Mesenchymal stem cell (in vitro differentiated cells and primary cell): Measurements from ENCODE around the gene MUC5AC.

Experiments
- DNase-seq: peaks from one replicate; pipeline ENCODE4 v3.0.0-alpha.2; 2013
- H2AFZ ChIP-seq: one replicate; pipeline ENCODE4 v1.6.1; 2013; ENCODE audit warnings: low read depth, mild to moderate bottlenecking, control low read depth, inconsistent platforms, low read length, moderate library complexity
- H2AK5ac ChIP-seq: 2 replicates; pipeline ENCODE4 v1.6.1; 2013; ENCODE audit warnings: low read length, moderate library complexity, mild to moderate bottlenecking, inconsistent platforms; ENCODE audit not compliant: severe bottlenecking
- H2BK120ac ChIP-seq: one replicate; pipeline ENCODE4 v1.6.1; 2013; ENCODE audit warnings: low read depth, mild to moderate bottlenecking, inconsistent platforms, low read length, moderate library complexity
- H2BK12ac ChIP-seq, 2 experiments: one replicate each; pipeline ENCODE4 v1.6.1; 2013; ENCODE audit warnings: inconsistent platforms in 2 of 2, low read length in 2 of 2, mild to moderate bottlenecking in 2 of 2, moderate library complexity in 2 of 2, control low read depth in 1 of 2
- H2BK15ac ChIP-seq: one replicate; pipeline ENCODE4 v1.6.1; 2013; ENCODE audit warnings: mild to moderate bottlenecking, low read depth, inconsistent platforms; ENCODE audit not compliant: poor library complexity, severe bottlenecking
- H2BK5ac ChIP-seq: 2 replicates; pipeline ENCODE4 v1.6.1; 2013; ENCODE audit warnings: low read depth, mild to moderate bottlenecking, low read length, control low read depth, inconsistent platforms; ENCODE audit not compliant: poor library complexity, severe bottlenecking
- H3K14ac ChIP-seq, 2 experiments: one replicate each; pipeline ENCODE4 v1.6.1; 2013; ENCODE audit warnings: inconsistent platforms in 2 of 2, low read length in 2 of 2, control low read depth in 1 of 2, mild to moderate bottlenecking in 1 of 2, moderate library complexity in 1 of 2
- H3K18ac ChIP-seq, 2 experiments: one replicate each; pipeline ENCODE4 v1.6.1; 2013; ENCODE audit warnings: inconsistent platforms in 2 of 2, low read length in 2 of 2, control low read depth in 1 of 2, low read depth in 1 of 2, mild to moderate bottlenecking in 1 of 2
- H3K23ac ChIP-seq, 2 experiments: one replicate each; pipeline ENCODE4 v1.6.1; 2013; ENCODE audit warnings: inconsistent platforms in 2 of 2, low read length in 2 of 2, mild to moderate bottlenecking in 2 of 2, moderate library complexity in 2 of 2, control low read depth in 1 of 2
- H3K27ac ChIP-seq: 2 replicates; pipeline ENCODE4 v1.5.1; 2013; ENCODE audit warnings: mild to moderate bottlenecking, moderate library complexity, low read length, control low read depth, inconsistent platforms; ENCODE audit not compliant: poor library complexity, severe bottlenecking
- H3K27me3 ChIP-seq, 2 experiments: 2 replicates each; pipeline versions ENCODE4 v1.6.1 to v1.7.0; 2013; ENCODE audit warnings: low read length in 2 of 2, mild to moderate bottlenecking in 2 of 2, moderate library complexity in 2 of 2, control low read depth in 1 of 2, inconsistent platforms in 1 of 2; ENCODE audit not compliant: control insufficient read depth in 1 of 2, insufficient read depth in 1 of 2
- H3K36me3 ChIP-seq, 2 experiments: 2 replicates each; pipeline versions ENCODE4 v1.6.1 to v1.7.0; 2013; ENCODE audit warnings: low read length in 2 of 2, control low read depth in 1 of 2, inconsistent platforms in 1 of 2, low read depth in 1 of 2, mild to moderate bottlenecking in 1 of 2; ENCODE audit not compliant: insufficient read depth in 2 of 2, control insufficient read depth in 1 of 2
- H3K4ac ChIP-seq, 2 experiments: one replicate each; pipeline ENCODE4 v1.6.1; 2013; ENCODE audit warnings: inconsistent platforms in 2 of 2, low read length in 2 of 2, mild to moderate bottlenecking in 2 of 2, moderate library complexity in 2 of 2, control low read depth in 1 of 2, low read depth in 1 of 2
- H3K4me1 ChIP-seq: 2 replicates; pipeline ENCODE4 v1.6.1; 2013; ENCODE audit warnings: low read depth, low read length, control low read depth; ENCODE audit not compliant: control insufficient read depth, insufficient read depth
- H3K4me2 ChIP-seq: 2 replicates; pipeline ENCODE4 v1.6.1; 2013; ENCODE audit warnings: low read length, mild to moderate bottlenecking, inconsistent platforms; ENCODE audit not compliant: poor library complexity, severe bottlenecking
- H3K4me3 ChIP-seq, 2 experiments: 2 replicates each; pipeline versions ENCODE4 v1.5.1 to v1.7.0; 2013; ENCODE audit warnings: low read length in 2 of 2, mild to moderate bottlenecking in 2 of 2, control low read depth in 1 of 2, low read depth in 1 of 2; ENCODE audit not compliant: insufficient read depth in 1 of 2
- H3K79me1 ChIP-seq: replicated peaks from 2 replicates; pipeline ENCODE4 v1.6.1; 2013; ENCODE audit warnings: mild to moderate bottlenecking, control low read depth, low read length, inconsistent platforms; ENCODE audit not compliant: poor library complexity, severe bottlenecking
- H3K9ac ChIP-seq: 2 replicates; pipeline ENCODE4 v1.7.0; 2013; ENCODE audit warnings: mild to moderate bottlenecking, low read length, moderate library complexity
- H3K9me3 ChIP-seq: 2 replicates; pipeline ENCODE4 v1.7.0; 2013; ENCODE audit warnings: mild to moderate bottlenecking, low read length; ENCODE audit not compliant: control insufficient read depth
- H4K8ac ChIP-seq: one replicate; pipeline ENCODE4 v1.6.1; 2013; ENCODE audit warnings: inconsistent platforms, mild to moderate bottlenecking, low read length, moderate library complexity
- H4K91ac ChIP-seq: one replicate; pipeline ENCODE4 v1.6.1; 2013; ENCODE audit warnings: mild to moderate bottlenecking, low read length, inconsistent platforms
- WGBS: methylation state at CpG from one replicate; pipeline ENCODE4 v1.1.7; 2013; ENCODE audit warnings: mixed read lengths; 5-methylcytosine and 5-hydroxymethylcytosine counted together

Gene MUC5AC

GRCh38 chr11:1235306-1235900 is 77.7 kb downstream of the MUC5AC start:
- no peak overlapping the region for H3K18ac ChIP-seq
- no peak overlapping the region for H3K4ac ChIP-seq
- H2AK5ac ChIP-seq: no peak overlapping the region
- no peak overlapping the region for H2BK15ac ChIP-seq
- peaks cover 0 to 22% of the 10 kb centered on the region in 2 experiments for H3K27me3 ChIP-seq
- no peaks in the 10 kb centered on the region for H3K9me3 ChIP-seq
- no peak overlapping the region for H2BK12ac ChIP-seq
- 77% methylated on average over 23 of the region's 23 CpGs for WGBS
- no peaks in the 10 kb centered on the region for H3K36me3 ChIP-seq
- H3K9ac ChIP-seq: no peak overlapping the region
- H3K4me1 ChIP-seq: no peaks in the 10 kb centered on the region
- no peak for DNase-seq
- H4K91ac ChIP-seq: no peak overlapping the region
- H2BK5ac ChIP-seq: no peak overlapping the region
- no peaks in the 10 kb centered on the region for H3K79me1 ChIP-seq
- H3K4me2 ChIP-seq: no peak overlapping the region
- no peak overlapping the region for H3K23ac ChIP-seq
- H3K14ac ChIP-seq: no peak overlapping the region
- H4K8ac ChIP-seq: no peak overlapping the region
- no peak overlapping the region for H3K4me3 ChIP-seq
- H3K27ac ChIP-seq: no peak overlapping the region
- no peak overlapping the region for H2BK120ac ChIP-seq
- H2AFZ ChIP-seq: no peak overlapping the region

DNA sequence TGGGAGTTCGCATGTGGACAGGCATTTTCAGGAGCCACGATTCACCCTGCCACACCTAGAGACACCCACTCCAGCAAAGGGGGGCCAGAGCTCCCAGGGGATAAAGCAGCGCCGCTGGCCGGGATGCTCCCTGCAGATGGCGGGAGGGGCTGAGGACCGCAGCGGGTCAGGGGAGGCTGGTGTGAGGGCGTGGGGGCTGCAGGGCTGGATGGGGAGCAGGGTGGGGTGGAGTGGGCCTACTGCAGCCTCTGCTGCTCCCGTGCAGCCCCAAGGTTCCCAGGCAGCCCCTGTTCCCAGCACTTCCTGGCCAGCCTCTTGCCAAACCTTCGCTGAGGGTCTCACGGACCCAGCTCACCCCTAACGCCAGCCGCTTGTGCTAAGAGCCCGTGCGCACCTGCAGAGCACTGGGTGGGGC is 78.2 kb downstream of the MUC5AC start:
- no peak overlapping the region for H3K27ac ChIP-seq
- H3K79me1 ChIP-seq: no peaks in the 10 kb centered on the region
- H3K4ac ChIP-seq: no peak overlapping the region
- H3K14ac ChIP-seq: no peak overlapping the region
- H3K9me3 ChIP-seq: no peaks in the 10 kb centered on the region
- DNase-seq: no peak
- no peak overlapping the region for H2BK15ac ChIP-seq
- no peak overlapping the region for H2AK5ac ChIP-seq
- peaks cover 0 to 22% of the 10 kb centered on the region in 2 experiments for H3K27me3 ChIP-seq
- H2AFZ ChIP-seq: no peak overlapping the region
- 75% methylated on average over 15 of the region's 16 CpGs for WGBS
- no peak overlapping the region for H4K8ac ChIP-seq
- no peak overlapping the region for H2BK5ac ChIP-seq
- H4K91ac ChIP-seq: no peak overlapping the region
- no peak overlapping the region for H3K9ac ChIP-seq
- no peak overlapping the region for H2BK12ac ChIP-seq
- H3K18ac ChIP-seq: no peak overlapping the region
- no peak overlapping the region for H3K4me3 ChIP-seq
- no peak overlapping the region for H2BK120ac ChIP-seq
- H3K36me3 ChIP-seq: no peaks in the 10 kb centered on the region
- H3K4me1 ChIP-seq: no peaks in the 10 kb centered on the region
- no peak overlapping the region for H3K23ac ChIP-seq
- H3K4me2 ChIP-seq: no peak overlapping the region

DNA sequence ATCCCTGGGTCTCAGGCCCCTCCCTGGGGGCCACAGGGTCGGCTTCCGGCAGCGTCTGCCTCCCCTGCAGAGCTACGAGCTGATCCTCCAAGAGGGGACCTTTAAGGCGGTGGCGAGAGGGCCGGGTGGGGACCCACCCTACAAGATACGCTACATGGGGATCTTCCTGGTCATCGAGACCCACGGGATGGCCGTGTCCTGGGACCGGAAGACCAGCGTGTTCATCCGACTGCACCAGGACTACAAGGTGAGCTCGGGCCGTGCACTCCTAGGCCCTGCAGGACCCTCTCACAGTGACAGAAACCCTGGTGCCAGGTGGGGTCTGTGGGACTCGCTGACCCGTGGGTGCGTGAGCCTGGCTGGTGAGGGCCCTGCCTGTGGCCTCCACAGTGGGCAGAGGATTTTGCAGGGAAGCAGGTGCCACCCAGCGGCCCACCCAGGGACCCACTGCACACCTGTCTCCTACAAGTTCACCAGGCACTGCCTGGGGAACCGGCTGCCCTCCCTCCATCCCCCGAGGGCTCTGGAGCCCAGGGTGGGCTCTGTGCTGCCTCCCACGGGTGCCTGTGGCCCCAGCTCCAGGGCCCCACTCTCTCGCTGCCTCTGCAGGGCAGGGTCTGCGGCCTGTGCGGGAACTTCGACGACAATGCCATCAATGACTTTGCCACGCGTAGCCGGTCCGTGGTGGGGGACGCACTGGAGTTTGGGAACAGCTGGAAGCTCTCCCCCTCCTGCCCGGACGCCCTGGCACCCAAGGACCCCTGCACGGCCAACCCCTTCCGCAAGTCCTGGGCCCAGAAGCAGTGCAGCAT is 78.8 kb downstream of the MUC5AC start:
- Histone ChIP-seq H3K4me1 (no peaks in the 10 kb centered on the region), H3K18ac (no peak overlapping the region), H3K4me2 (no peak overlapping the region), H3K23ac (no peak overlapping the region), H3K4me3 (no peak overlapping the region), H3K4ac (no peak overlapping the region), H3K27ac (no peak overlapping the region), H2BK5ac (no peak overlapping the region), H3K79me1 (no peaks in the 10 kb centered on the region), H3K27me3 (peaks cover 0 to 22% of the 10 kb centered on the region in 2 experiments), H2AK5ac (no peak overlapping the region), H2BK12ac (no peak overlapping the region), H2AFZ (no peak overlapping the region), H3K9me3 (no peaks in the 10 kb centered on the region), H3K9ac (no peak overlapping the region), H4K8ac (no peak overlapping the region), H4K91ac (no peak overlapping the region), H2BK15ac (no peak overlapping the region), H2BK120ac (no peak overlapping the region), H3K14ac (no peak overlapping the region), H3K36me3 (no peaks in the 10 kb centered on the region)
- no peak for DNase-seq
- 83% methylated on average over 37 of the region's 37 CpGs for WGBS

DNA sequence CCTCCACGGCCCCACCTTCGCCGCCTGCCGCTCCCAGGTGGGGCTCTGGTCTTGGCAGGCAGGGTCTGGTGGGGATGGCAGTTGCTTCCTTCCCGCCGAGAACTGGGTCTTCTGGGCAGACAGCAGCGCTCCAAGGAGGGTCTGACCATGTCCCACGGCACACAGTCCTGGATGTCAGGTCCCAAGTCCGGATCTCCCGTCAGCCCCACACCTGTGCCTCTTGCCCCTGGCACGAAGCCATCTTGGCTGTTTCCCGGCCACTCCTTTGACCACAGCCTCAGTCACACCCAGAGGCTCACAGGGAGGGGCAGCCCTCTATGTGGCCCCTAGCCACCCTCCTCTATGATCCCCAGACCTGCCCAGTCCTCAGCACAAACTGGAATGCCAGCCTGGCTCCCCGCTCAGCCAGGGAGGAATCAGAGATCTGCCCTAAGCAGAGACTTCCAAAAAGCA is 79.4 kb downstream of the MUC5AC start:
- Histone ChIP-seq H3K23ac (no peak overlapping the region), H2BK15ac (no peak overlapping the region), H3K9me3 (no peaks in the 10 kb centered on the region), H3K4me2 (no peak overlapping the region), H2BK12ac (no peak overlapping the region), H3K4ac (no peak overlapping the region), H2AK5ac (no peak overlapping the region), H4K91ac (no peak overlapping the region), H3K18ac (no peak overlapping the region), H2AFZ (no peak overlapping the region), H4K8ac (no peak overlapping the region), H3K14ac (no peak overlapping the region), H3K79me1 (no peaks in the 10 kb centered on the region), H3K27ac (no peak overlapping the region), H2BK5ac (no peak overlapping the region), H3K4me1 (no peaks in the 10 kb centered on the region), H2BK120ac (no peak overlapping the region), H3K9ac (no peak overlapping the region), H3K27me3 (peaks cover 0 to 19% of the 10 kb centered on the region in 2 experiments), H3K4me3 (no peak overlapping the region), H3K36me3 (peaks cover 0 to 4% of the 10 kb centered on the region in 2 experiments)
- no peak for DNase-seq
- 91% methylated on average over 13 of the region's 13 CpGs for WGBS
